H1 (cell line): ENCODE measurements around the gene QSOX2. TPM values are rescaled to one million over a fixed set of nuclear protein-coding genes. Genes with fewer than 3 reads are reported as not detected.

Experiments used
- ATF3 ChIP-seq: IDR thresholded peaks from 2 replicates; pipeline ENCODE4 v1.6.1; 2011; ENCODE audit warnings: low read depth, mild to moderate bottlenecking, low read length; ENCODE audit not compliant: insufficient read depth
- CHD2 ChIP-seq: IDR thresholded peaks from 2 replicates; pipeline ENCODE4 v1.6.1; 2012; ENCODE audit warnings: low read length, improper control_type of control experiment
- CTCF ChIP-seq, 3 experiments: IDR thresholded peaks; 1 replicate in 2 of 3; 2 replicates in 1 of 3; pipeline versions ENCODE4 v1.5.1 to v1.6.1; 2011; ENCODE audit warnings: low read length in 3 of 3, mild to moderate bottlenecking in 3 of 3, inconsistent platforms in 2 of 3, low read depth in 1 of 3, moderate library complexity in 1 of 3; ENCODE audit not compliant: insufficient read depth in 1 of 3; ENCODE audit errors: control extremely low read depth in 1 of 3
- E2F6 ChIP-seq: IDR thresholded peaks from 2 replicates; pipeline ENCODE4 v1.6.1; 2012; ENCODE audit warnings: inconsistent platforms
- GTF2F1 ChIP-seq: IDR thresholded peaks from 2 replicates; pipeline ENCODE4 v1.6.1; 2012; ENCODE audit warnings: low read depth, low read length, improper control_type of control experiment, borderline replicate concordance
- JUND ChIP-seq: IDR thresholded peaks from 2 replicates; pipeline ENCODE4 v1.6.1; 2011; ENCODE audit warnings: mild to moderate bottlenecking, improper control_type of control experiment, low read length
- POLR2AphosphoS5 ChIP-seq: IDR thresholded peaks from 2 replicates; pipeline ENCODE4 v1.6.1; 2011; ENCODE audit warnings: low read depth, low read length
- RAD21 ChIP-seq, 2 experiments: IDR thresholded peaks in 1 of 2; conservative IDR thresholded peaks in 1 of 2; 2 replicates each; pipeline ENCODE4 v1.6.1; 2011; ENCODE audit warnings: low read depth in 2 of 2, low read length in 2 of 2, improper control_type of control experiment in 1 of 2, inconsistent platforms in 1 of 2, mild to moderate bottlenecking in 1 of 2, moderate library complexity in 1 of 2
- RNF2 ChIP-seq: fragments of 200-900, 300-1000 bp; sonication (generic); IDR thresholded peaks from 2 replicates; pipeline ENCODE4 v1.7.1; 2016; ENCODE audit warnings: borderline replicate concordance, low read depth, mild to moderate bottlenecking, antibody characterized with exemption, low read length; ENCODE audit not compliant: poor library complexity, severe bottlenecking; ENCODE audit errors: missing control alignments
- SP1 ChIP-seq: IDR thresholded peaks from 2 replicates; pipeline ENCODE4 v1.6.1; 2011; ENCODE audit warnings: low read depth, low read length
- polyA plus RNA-seq, 7 experiments: library from polyadenylated mRNA; depleted of rRNA in 3 of 7; stranded (reverse) in 5 of 7; unstranded in 2 of 7; fragments of >200 nt in 5 of 7; fragments of 200-250 nt in 2 of 7; gene quantifications; 1 replicate in 5 of 7; 2 replicates in 1 of 7; 4 replicates in 1 of 7; pipeline versions ENCODE4 v1.2.1 to v1.2.3, GENCODE V29; 2011 to 2013; ENCODE audit warnings: missing spikeins in 2 of 7, mixed read lengths in 2 of 7
- total RNA-seq: library from RNA; stranded (reverse); fragmentation: NEBNext Ultra II Directional; extraction: Animal tissue kit (Norgen Biotek cat#: 25700); gene quantifications from 2 replicates; pipeline ENCODE4 v1.2.1, GENCODE V29; 2021

Gene QSOX2
- total and polyA plus RNA-seq, 2 of the 8 experiments (the other 6 are each of a cell fraction or from before 2014, with no cell fraction given) = 18.0 to 28.6 TPM

- TF ChIP-seq CTCF (IDR thresholded peaks at IDR 0.05; ENCODE audit: control extremely low read depth in 1 of 3, insufficient read depth in 1 of 3, low read depth in 1 of 3, low read length in 3 of 3) (no peak), POLR2AphosphoS5 (no peak), CHD2 (no peak), JUND (no peak), RNF2 (no peak), ATF3 (no peak), SP1 (no peak), E2F6 (no peak), GTF2F1 (no peak), RAD21 (IDR thresholded peaks at IDR 0.05 in 1 of 2, conservative IDR thresholded peaks at IDR 0.05 in 1 of 2; ENCODE audit: low read depth in 2 of 2, low read length in 2 of 2) (no peak)
These were observed 12.2 kb downstream of the QSOX2 start (continued) for GRCh38 chr9:136233411-136233810.
